Karpas-422 (cell line): ENCODE data around the gene CCDC85C. TPM values are rescaled to one million over a fixed set of nuclear protein-coding genes. Genes with fewer than 3 reads are reported as not detected.

Experiments
- DNase-seq: peaks from one replicate; pipeline ENCODE4 v3.0.0-alpha.2; 2015
- H2AFZ ChIP-seq: fragments of 200-600 bp; sonication (generic); 2 replicates; pipeline ENCODE4 v1.6.1; 2014; ENCODE audit warnings: antibody characterized with exemption, low read length, mixed read lengths
- H3K27ac ChIP-seq: fragments of 200-600 bp; sonication (generic); 2 replicates; pipeline ENCODE4 v1.5.1; 2014; ENCODE audit warnings: mild to moderate bottlenecking, low read length, moderate library complexity
- H3K27me3 ChIP-seq: fragments of 200-600 bp; sonication (generic); 2 replicates; pipeline ENCODE4 v1.6.1; 2014; ENCODE audit warnings: low read length, mixed read lengths
- H3K36me3 ChIP-seq: fragments of 200-600 bp; sonication (generic); 2 replicates; pipeline ENCODE4 v1.6.1; 2014; ENCODE audit warnings: low read length, mixed read lengths; ENCODE audit not compliant: insufficient read depth
- H3K4me1 ChIP-seq: fragments of 200-600 bp; sonication (generic); 2 replicates; pipeline ENCODE4 v1.6.1; 2014; ENCODE audit warnings: mild to moderate bottlenecking, low read length, mixed read lengths
- H3K4me2 ChIP-seq: fragments of 200-600 bp; sonication (generic); 2 replicates; pipeline ENCODE4 v1.6.1; 2014; ENCODE audit warnings: low read length, low read depth, mild to moderate bottlenecking; ENCODE audit not compliant: poor library complexity, severe bottlenecking
- H3K4me3 ChIP-seq: fragments of 200-600 bp; sonication (generic); 2 replicates; pipeline ENCODE4 v1.5.1; 2014; ENCODE audit warnings: mild to moderate bottlenecking, antibody characterized with exemption, low read length, mixed read lengths
- H3K79me2 ChIP-seq: fragments of 200-600 bp; sonication (generic); 2 replicates; pipeline ENCODE4 v1.6.1; 2014; ENCODE audit warnings: mild to moderate bottlenecking, low read length, mixed read lengths
- H3K9ac ChIP-seq: fragments of 200-600 bp; sonication (generic); 2 replicates; pipeline ENCODE4 v1.6.0; 2014; ENCODE audit warnings: low read length
- H3K9me2 ChIP-seq: fragments of 200-600 bp; sonication (generic), shearing (Covaris generic); replicated peaks from 2 replicates; pipeline ENCODE4 v1.6.0; 2014; ENCODE audit warnings: mild to moderate bottlenecking, low read length, moderate library complexity; ENCODE audit not compliant: insufficient read depth
- H3K9me3 ChIP-seq: fragments of 300-700, 200-600 bp; sonication (generic); 2 replicates; pipeline ENCODE4 v1.6.1; 2014; ENCODE audit warnings: low read length, mixed read lengths
- H4K20me1 ChIP-seq: fragments of 200-600 bp; sonication (generic); 2 replicates; pipeline ENCODE4 v1.6.1; 2014; ENCODE audit warnings: mild to moderate bottlenecking, antibody characterized with exemption, low read length, low read depth; ENCODE audit not compliant: insufficient read depth
- total RNA-seq: library from RNA; depleted of rRNA; stranded (reverse); fragments of >200 nt; shearing (Covaris generic); gene quantifications from 2 replicates; pipeline ENCODE4 v1.2.3, GENCODE V29; 2014; ENCODE audit warnings: low replicate concordance

Gene CCDC85C
- total RNA-seq, 1 experiment from 2014 or later = 18.3 TPM

DNA sequence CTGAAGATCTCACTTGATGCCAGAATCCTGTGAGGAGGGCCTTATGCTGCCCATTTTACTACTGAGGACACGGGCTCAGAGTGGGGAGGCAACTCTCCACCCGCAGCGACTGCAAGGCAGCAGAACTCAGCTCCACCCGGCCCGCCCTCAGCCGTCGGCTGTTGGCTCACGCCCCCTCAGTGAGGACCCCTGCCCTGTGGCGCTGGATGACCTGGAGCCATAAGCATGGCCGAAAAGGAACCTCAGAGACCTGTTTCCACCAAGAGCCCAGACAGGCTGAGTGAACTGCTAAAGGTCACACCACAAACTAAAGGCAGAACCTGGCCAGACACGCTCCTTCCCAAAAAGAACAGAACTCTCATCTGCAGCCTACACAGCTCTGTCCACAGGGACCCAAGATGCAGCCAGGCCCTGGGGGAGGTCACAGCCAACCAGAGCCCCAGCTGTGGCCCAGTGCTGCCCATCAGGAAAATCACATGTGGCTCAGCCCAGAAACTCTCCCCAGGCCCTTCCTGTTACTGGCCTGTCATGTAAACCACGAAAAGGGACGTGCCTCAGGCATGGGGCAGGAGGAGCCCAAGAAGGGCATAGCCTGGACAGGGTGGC, 90.0 kb downstream of the CCDC85C start:
- DNase-seq = no peak
- Histone ChIP-seq H3K27ac (no peak overlapping the region), H3K27me3 (no peaks in the 10 kb centered on the region), H3K9ac (no peak overlapping the region), H3K36me3 (no peaks in the 10 kb centered on the region; the same call in 1 of the 2 replicates), H3K4me3 (no peak overlapping the region), H3K4me1 (no peaks in the 10 kb centered on the region), H3K9me2 (no peaks in the 10 kb centered on the region), H3K79me2 (no peaks in the 10 kb centered on the region), H4K20me1 (peaks cover 42% of the 10 kb centered on the region), H2AFZ (no peak overlapping the region), H3K9me3 (no peaks in the 10 kb centered on the region), H3K4me2 (no peak overlapping the region)

DNA sequence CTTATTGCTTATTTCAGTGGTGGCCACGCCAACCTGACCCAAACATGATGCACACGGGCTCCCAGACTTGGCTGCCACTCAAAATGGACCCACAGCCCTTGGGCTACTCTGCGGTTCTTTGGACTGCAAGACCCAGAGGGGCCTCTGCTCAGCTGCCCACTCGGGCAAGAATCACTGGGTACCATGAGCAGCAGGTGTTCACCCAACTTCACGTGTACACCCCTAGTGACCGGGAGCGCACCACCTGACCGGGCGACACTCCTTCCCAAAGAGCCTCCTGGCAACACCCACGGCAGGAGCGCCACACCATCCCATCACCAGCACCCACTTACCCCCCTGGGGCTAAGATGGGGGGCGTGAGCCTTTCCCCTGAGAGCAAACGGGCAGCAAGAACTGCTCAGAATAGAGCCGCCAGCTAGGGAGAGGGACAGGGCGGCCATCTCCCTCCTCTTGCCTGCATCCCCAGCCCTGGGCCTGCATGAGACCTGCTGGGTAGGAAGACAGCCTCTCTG, 90.8 kb downstream of the CCDC85C start:
- Histone ChIP-seq H3K27me3 (no peaks in the 10 kb centered on the region), H3K9me2 (no peaks in the 10 kb centered on the region), H2AFZ (no peak overlapping the region), H3K4me1 (no peaks in the 10 kb centered on the region), H3K79me2 (no peaks in the 10 kb centered on the region), H3K9ac (no peak overlapping the region), H3K27ac (no peak overlapping the region), H3K36me3 (peaks cover 5% of the 10 kb centered on the region; the same call in 1 of the 2 replicates), H4K20me1 (peaks cover 47% of the 10 kb centered on the region), H3K4me3 (no peak overlapping the region), H3K9me3 (no peaks in the 10 kb centered on the region), H3K4me2 (no peak overlapping the region)
- no peak for DNase-seq

DNA sequence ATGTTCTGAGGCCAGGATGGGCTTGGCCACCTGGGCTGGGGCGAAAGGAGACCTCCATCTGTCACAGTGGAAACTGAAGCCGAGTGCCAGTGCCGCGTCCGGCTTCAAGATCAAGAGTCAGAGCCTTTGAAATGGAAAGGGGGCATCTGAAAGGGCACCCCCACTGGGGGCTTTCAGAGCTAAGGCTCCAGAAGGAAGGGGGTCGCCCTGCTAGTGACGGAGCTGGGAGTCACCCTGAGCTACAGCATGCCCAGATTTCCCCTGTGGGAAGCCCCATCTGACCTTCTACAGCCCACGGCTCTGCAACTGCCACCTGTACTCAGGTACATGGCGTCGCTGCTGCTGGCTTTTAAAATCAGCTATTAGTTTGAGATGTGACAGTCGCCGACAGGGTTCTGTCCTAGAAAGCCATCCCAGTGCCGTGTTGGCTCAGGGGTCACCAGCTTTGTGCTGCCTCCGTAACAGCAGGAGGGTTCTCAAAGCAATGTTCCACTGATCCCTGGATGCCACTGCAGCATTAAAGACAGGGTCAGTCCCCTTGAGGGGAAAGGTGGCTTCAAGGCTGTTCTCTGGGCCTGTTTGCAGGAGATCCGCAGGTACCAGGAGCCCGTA, 91.3 kb downstream of the CCDC85C start:
- Histone ChIP-seq H3K9me3 (no peaks in the 10 kb centered on the region), H4K20me1 (peaks cover 47% of the 10 kb centered on the region), H3K27me3 (no peaks in the 10 kb centered on the region), H3K4me1 (no peaks in the 10 kb centered on the region), H3K9me2 (no peaks in the 10 kb centered on the region), H3K4me3 (no peak overlapping the region), H3K79me2 (no peaks in the 10 kb centered on the region), H3K9ac (no peak overlapping the region), H3K4me2 (no peak overlapping the region), H3K36me3 (peaks cover 9% of the 10 kb centered on the region; the same call in 1 of the 2 replicates), H2AFZ (no peak overlapping the region), H3K27ac (no peak overlapping the region)
- DNase-seq = no peak

DNA sequence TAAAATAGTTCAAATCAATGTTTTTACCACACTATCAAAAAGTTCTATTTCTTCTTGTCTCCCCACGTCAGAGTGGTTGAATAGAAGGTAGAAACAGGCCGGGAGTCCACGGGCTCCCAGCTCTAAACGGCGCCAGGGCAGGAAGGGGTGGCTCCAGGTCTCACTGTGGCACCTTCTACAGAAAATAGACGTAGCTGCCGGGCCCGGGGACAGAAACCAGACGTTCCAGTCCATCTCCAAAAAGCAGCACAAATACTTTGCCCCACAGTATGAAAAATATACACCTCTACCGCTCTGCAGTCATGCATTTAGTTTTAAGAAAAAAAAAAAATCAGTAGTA, 91.9 kb downstream of the CCDC85C start:
- Histone ChIP-seq H3K27ac (no peak overlapping the region), H3K9me2 (no peaks in the 10 kb centered on the region), H3K4me3 (no peak overlapping the region), H3K9ac (no peak overlapping the region), H3K4me1 (no peaks in the 10 kb centered on the region), H2AFZ (no peak overlapping the region), H3K36me3 (peaks cover 14% of the 10 kb centered on the region), H3K79me2 (no peaks in the 10 kb centered on the region), H4K20me1 (peaks cover 43% of the 10 kb centered on the region), H3K27me3 (no peaks in the 10 kb centered on the region), H3K4me2 (no peak overlapping the region), H3K9me3 (no peaks in the 10 kb centered on the region)
- no peak for DNase-seq

DNA sequence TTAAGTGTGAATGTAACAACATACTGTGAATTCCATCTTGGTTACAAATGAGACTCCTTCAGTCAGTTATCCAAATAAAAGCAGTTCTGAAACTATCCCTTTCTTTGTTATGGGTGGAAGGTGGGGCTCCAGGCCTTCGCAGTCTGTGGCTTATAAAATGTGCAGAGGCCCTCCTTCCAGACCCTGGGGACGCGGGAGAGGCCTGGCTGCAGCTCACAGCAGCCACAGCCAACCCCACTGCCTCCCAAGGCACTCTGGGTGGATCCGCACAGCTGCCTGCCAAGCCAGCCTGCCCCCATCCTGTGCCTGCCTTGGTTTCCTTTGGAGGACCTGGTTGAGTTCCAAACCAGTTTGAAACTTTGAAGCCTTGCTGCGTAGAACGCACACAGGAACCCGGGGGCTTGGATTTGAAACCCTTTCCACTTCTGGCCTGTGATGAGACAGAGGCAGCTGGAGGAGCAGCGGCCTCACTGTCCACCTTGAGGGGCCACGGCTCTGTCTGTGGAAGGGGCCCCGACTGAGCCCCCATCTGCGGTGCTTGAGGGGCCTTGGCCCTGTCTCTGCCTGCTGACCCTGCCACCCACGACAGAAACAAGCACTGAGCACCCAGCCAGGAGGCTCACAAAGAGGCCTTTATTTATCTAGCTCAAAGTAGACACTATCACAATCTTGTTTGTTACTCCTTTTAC, 92.4 kb downstream of the CCDC85C start:
- Histone ChIP-seq H3K4me2 (no peak overlapping the region), H3K9ac (no peak overlapping the region), H3K4me1 (no peaks in the 10 kb centered on the region), H3K27me3 (no peaks in the 10 kb centered on the region), H3K36me3 (peaks cover 19% of the 10 kb centered on the region), H3K9me2 (no peaks in the 10 kb centered on the region), H4K20me1 (peaks cover 38% of the 10 kb centered on the region), H3K27ac (no peak overlapping the region), H3K79me2 (no peaks in the 10 kb centered on the region), H3K4me3 (no peak overlapping the region), H2AFZ (no peak overlapping the region), H3K9me3 (no peaks in the 10 kb centered on the region)
- DNase-seq = no peak

DNA sequence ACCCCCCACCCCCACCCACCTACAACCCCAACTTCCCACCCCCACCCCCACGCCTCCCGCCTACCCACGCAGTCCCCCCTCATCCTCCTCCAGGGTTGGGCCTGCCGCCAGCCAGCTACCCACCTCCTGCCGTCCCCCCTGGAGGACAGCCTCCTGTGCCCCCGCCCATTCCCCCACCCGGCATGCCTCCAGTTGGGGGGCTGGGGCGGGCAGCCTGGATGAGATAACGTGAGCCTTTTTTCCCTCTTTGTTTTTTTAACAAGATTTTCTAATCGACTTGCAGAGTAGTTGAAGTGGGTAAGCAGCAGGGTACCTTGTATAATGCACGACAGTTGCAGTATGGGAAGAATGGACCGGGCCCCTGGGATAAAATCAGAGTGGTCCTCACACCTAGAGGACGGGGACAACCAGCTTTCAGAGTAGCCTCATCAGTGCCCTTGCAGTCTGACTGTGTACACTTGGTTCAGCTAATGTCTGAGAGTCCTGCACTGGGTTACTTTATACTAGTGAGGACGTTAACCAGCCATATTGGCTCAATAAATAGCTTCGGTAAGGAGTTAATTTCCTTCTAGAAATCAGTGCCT, 93.4 kb downstream of the CCDC85C start:
- Histone ChIP-seq H3K4me1 (no peaks in the 10 kb centered on the region), H3K4me3 (no peak overlapping the region), H3K9ac (no peak overlapping the region), H2AFZ (no peak overlapping the region), H3K36me3 (peaks cover 24% of the 10 kb centered on the region), H4K20me1 (peaks cover 41% of the 10 kb centered on the region), H3K79me2 (no peaks in the 10 kb centered on the region), H3K9me2 (no peaks in the 10 kb centered on the region), H3K9me3 (no peaks in the 10 kb centered on the region), H3K4me2 (no peak overlapping the region), H3K27me3 (no peaks in the 10 kb centered on the region), H3K27ac (no peak overlapping the region)
- no peak for DNase-seq

DNA sequence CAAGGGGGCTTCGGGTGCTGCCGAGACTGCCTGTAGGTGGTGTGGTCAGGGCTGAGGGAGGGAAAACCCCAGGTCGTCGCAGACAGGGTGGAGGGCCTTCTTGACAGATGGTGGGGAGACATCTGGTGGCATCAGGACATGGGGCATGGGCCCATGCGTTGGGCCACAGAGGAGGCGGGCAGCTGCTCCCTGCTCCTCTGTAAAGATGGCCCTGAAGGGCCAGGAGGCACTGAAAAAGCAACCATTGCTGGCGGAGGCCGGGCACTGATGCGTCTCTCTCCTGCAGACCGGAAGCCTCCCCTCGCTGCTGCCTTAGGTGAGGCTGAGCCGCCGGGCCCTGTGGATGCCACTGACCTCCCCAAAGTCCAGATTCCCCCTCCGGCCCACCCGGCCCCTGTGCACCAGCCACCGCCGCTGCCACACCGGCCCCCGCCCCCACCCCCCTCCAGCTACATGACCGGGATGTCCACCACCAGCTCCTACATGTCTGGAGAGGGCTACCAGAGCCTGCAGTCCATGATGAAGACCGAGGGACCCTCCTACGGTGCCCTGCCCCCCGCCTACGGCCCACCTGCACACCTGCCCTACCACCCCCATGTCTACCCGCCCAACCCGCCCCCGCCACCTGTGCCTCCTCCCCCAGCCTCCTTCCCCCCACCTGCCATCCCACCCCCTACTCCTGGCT, 94.0 kb downstream of the CCDC85C start:
- H3K4me2 ChIP-seq = no peak overlapping the region
- no peaks in the 10 kb centered on the region for H3K9me3 ChIP-seq
- H2AFZ ChIP-seq = no peak overlapping the region
- no peaks in the 10 kb centered on the region for H3K9me2 ChIP-seq
- H3K79me2 ChIP-seq = no peaks in the 10 kb centered on the region
- no peak overlapping the region for H3K9ac ChIP-seq
- H3K27me3 ChIP-seq = no peaks in the 10 kb centered on the region
- no peak overlapping the region for H3K4me3 ChIP-seq
- peaks cover 29% of the 10 kb centered on the region for H3K36me3 ChIP-seq
- H4K20me1 ChIP-seq = peaks cover 43% of the 10 kb centered on the region
- DNase-seq = no peak
- H3K27ac ChIP-seq = no peak overlapping the region
- no peaks in the 10 kb centered on the region for H3K4me1 ChIP-seq
